ENCODE results near the gene SPATA6. TPM values are rescaled to one million over a fixed set of nuclear protein-coding genes. Genes with fewer than 3 reads are reported as not detected.
"Not testable (repeated sequence)": the region's sequence is repeated elsewhere in the genome, so short reads cannot be mapped to it uniquely, and the experiment has no call there.

Gene SPATA6
- total RNA-seq, 4 donors from 2014 or later: 51.3 to 59.1 (median 57.1) TPM

DNA sequence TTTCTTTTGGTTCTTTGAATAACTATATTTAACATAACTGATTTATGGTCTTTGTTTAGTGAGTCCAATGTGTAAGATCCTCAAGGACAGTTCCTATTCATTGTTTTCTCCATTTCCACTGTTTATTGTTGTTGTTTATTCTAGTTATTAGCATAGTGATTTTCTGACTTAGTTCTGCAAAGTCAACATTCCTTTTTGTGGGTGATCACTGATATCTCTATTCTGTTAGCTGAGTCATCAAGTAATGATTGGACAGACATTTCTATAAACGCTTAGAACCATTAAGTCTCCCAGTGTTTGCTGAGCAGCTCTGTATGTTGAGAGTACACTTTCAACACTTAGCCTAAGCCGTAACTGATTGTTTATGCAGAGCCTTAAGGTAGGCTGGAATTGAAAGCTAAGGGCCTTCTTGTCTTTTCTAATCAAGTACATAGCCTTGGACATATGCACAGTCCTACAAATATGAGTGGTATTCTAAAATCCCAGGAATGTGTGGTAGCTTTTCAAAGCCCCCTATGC is 162.4 kb downstream of the SPATA6 start:
- Histone ChIP-seq H3K36me3 (peaks cover 0 to 65% (median 0%) of the 10 kb centered on the region in 3 donors), H3K27me3 (no peaks in the 10 kb centered on the region), H3K9me3 (peaks cover 0 to 26% (median 6%) of the 10 kb centered on the region in 4 donors), H3K4me1 (no peaks in the 10 kb centered on the region), H3K27ac (no peak overlapping the region), H3K4me3 (no peak overlapping the region)
- no peak for TF ChIP-seq EP300 (IDR thresholded peaks at IDR 0.05)
- TF ChIP-seq POLR2A (IDR thresholded peaks at IDR 0.05): no peak
- TF ChIP-seq, protein P1, sequence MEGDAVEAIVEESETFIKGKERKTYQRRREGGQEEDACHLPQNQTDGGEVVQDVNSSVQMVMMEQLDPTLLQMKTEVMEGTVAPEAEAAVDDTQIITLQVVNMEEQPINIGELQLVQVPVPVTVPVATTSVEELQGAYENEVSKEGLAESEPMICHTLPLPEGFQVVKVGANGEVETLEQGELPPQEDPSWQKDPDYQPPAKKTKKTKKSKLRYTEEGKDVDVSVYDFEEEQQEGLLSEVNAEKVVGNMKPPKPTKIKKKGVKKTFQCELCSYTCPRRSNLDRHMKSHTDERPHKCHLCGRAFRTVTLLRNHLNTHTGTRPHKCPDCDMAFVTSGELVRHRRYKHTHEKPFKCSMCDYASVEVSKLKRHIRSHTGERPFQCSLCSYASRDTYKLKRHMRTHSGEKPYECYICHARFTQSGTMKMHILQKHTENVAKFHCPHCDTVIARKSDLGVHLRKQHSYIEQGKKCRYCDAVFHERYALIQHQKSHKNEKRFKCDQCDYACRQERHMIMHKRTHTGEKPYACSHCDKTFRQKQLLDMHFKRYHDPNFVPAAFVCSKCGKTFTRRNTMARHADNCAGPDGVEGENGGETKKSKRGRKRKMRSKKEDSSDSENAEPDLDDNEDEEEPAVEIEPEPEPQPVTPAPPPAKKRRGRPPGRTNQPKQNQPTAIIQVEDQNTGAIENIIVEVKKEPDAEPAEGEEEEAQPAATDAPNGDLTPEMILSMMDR (IDR thresholded peaks at IDR 0.05): no peak
- 78 to 85% methylated on average over 2 of the region's 2 CpGs for WGBS, 2 donors
- no peak for DNase-seq (ENCODE audit: low spot score in 2 of 2)

DNA sequence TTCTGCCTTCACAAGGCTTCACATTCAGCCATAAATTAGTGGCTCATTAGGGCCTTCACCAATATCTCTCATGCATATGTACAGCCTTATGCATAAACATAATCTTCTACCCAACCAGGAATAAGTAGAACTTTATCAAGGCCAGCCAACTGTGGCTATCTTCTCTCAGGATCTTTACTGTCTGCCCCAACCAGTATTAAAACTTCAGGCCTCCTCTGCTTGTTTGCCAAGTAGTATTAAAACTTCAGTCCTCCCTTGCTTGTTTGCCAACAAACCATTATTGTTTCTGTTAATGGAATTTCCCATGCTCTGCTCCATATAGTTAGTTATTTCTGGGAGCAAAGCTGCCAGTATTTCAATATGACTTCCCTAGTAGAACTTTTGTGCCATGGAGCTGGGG is 169.4 kb downstream of the SPATA6 start:
- no peak for DNase-seq (ENCODE audit: low spot score in 2 of 2)
- Histone ChIP-seq H3K9me3 (peaks cover 0 to 20% (median 0%) of the 10 kb centered on the region in 4 donors), H3K4me1 (no peaks in the 10 kb centered on the region), H3K36me3 (peaks cover 0 to 84% (median 0%) of the 10 kb centered on the region in 3 donors), H3K27ac (no peak overlapping the region), H3K4me3 (no peak overlapping the region), H3K27me3 (no peaks in the 10 kb centered on the region)
- TF ChIP-seq, protein P1 (IDR thresholded peaks at IDR 0.05): no peak
- no peak for TF ChIP-seq POLR2A (IDR thresholded peaks at IDR 0.05)
- TF ChIP-seq EP300 (IDR thresholded peaks at IDR 0.05): no peak

DNA sequence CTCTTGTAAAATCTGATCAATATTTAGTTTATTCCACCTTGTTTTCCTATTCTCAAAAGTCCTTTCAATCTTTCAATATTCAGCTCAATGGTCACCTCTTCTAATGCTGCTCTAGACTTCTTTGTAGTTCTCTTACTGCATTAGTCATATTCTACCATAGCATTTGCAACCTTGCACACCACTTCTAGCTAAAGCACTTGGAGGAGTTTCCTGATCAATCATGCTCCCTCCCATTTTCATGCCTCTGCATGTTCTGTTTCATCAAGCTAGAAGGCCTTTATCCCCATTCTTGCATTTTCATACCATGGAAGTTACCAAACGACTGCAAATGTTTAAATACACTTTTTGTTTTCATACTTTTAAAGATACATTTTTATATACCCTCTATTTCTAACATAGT is 177.3 kb downstream of the SPATA6 start:
- Histone ChIP-seq H3K4me3 (no peak overlapping the region), H3K27ac (no peak overlapping the region), H3K27me3 (no peaks in the 10 kb centered on the region), H3K9me3 (peaks cover 0 to 6% (median 0%) of the 10 kb centered on the region in 4 donors), H3K36me3 (peaks cover 0 to 48% (median 0%) of the 10 kb centered on the region in 3 donors), H3K4me1 (no peaks in the 10 kb centered on the region)
- WGBS, 2 donors: 73 to 79% methylated on average over 1 of the region's 1 CpG
- TF ChIP-seq EP300 (IDR thresholded peaks at IDR 0.05) (no peak), POLR2A (IDR thresholded peaks at IDR 0.05) (no peak)
- TF ChIP-seq, protein P1 (IDR thresholded peaks at IDR 0.05): no peak
- DNase-seq (ENCODE audit: low spot score in 2 of 2): no peak

DNA sequence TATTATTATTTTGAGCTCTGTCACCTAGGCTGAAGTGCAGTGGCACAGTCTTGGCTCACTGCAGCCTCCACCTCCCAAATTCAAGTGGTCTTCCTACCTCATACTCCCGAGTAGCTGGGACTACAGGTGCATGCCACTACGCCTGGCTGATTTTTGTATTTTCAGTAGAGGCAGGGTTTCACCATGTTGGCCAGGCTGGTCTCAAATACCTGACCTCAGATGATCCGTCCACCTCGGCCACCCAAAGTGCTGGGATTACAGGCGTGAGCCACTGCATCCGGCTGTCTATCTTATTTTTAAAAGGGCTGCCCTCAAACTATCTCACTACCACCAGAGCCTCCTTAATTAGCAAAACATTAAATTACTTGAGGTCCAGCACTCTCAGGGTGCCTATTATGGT is 177.9 kb downstream of the SPATA6 start:
- not testable (repeated sequence) for H3K27me3 ChIP-seq; H3K9me3 ChIP-seq; DNase-seq (ENCODE audit: low spot score in 2 of 2); H3K4me3 ChIP-seq; H3K27ac ChIP-seq; H3K4me1 ChIP-seq
- WGBS, 2 donors: 94 to 96% methylated on average over 6 of the region's 6 CpGs
- peaks cover 0 to 47% (median 0%) of the 10 kb centered on the region in 3 donors for H3K36me3 ChIP-seq

DNA sequence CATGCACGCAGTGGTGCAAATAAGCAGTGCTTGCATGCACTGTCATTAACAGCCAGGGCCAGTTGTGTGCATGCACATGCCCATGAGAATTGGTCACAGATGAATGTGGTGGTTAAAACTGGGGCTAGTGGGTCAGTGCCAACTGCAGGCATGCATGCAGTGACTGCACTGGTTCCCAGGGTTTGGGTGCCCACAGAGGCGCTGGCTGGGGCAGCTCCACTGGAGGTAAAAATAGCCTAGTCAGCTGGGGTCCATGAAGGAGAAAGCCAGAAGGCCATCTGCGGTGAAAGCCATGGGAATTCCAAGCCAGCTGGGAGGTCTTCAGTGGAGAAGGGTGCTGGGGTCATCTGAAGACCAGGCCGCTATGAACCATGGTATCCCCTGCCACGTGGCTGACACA is 179.3 kb downstream of the SPATA6 start:
- H3K9me3 ChIP-seq: peaks cover 0 to 16% (median 0%) of the 10 kb centered on the region in 4 donors
- TF ChIP-seq, protein P1 (IDR thresholded peaks at IDR 0.05): no peak
- TF ChIP-seq POLR2A (IDR thresholded peaks at IDR 0.05) (no peak), EP300 (IDR thresholded peaks at IDR 0.05) (no peak)
- no peak for DNase-seq (ENCODE audit: low spot score in 2 of 2)
- WGBS, 2 donors: 86 to 91% methylated on average over 5 of the region's 5 CpGs
- no peak overlapping the region for H3K27ac ChIP-seq
- no peaks in the 10 kb centered on the region for H3K4me1 ChIP-seq
- H3K4me3 ChIP-seq: no peak overlapping the region
- no peaks in the 10 kb centered on the region for H3K27me3 ChIP-seq
- H3K36me3 ChIP-seq: peaks cover 0 to 41% (median 0%) of the 10 kb centered on the region in 3 donors

DNA sequence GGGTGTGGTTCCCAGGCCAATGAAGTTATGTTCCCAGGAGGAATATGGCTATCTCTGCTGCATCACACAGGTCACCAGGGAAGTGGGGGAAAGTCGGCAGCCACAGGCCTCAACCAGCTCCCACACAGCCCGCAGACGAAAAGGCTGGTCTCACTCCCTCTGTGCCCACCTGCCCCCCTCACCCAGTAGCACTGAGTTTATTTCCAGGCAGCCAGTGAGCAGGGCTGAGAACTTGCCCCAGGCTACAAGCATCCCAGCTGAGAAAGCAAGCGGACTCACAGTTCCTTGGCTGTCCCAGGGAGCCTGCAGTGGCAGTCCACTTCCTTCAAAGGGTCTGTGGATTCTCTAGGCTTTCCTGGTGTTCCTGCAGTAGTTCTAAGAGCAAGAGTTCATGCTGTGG is 180.6 kb downstream of the SPATA6 start:
- Histone ChIP-seq H3K36me3 (peaks cover 0 to 40% (median 0%) of the 10 kb centered on the region in 3 donors), H3K4me1 (no peaks in the 10 kb centered on the region), H3K27ac (no peak overlapping the region), H3K9me3 (peaks cover 0 to 16% (median 0%) of the 10 kb centered on the region in 4 donors), H3K27me3 (no peaks in the 10 kb centered on the region), H3K4me3 (no peak overlapping the region)
- no peak for DNase-seq (ENCODE audit: low spot score in 2 of 2)
- 74 to 83% methylated on average over 4 of the region's 4 CpGs for WGBS, 2 donors
- TF ChIP-seq POLR2A (IDR thresholded peaks at IDR 0.05): no peak
- TF ChIP-seq EP300 (IDR thresholded peaks at IDR 0.05): no peak
- TF ChIP-seq, protein P1 (IDR thresholded peaks at IDR 0.05): no peak
